HCEC 1CT (cell line): ENCODE data around the gene MARK4.

Experiments used
- DNase-seq: peaks from one replicate; pipeline ENCODE4 v3.0.0-alpha.2; 2017

MARK4 gene

DNA sequence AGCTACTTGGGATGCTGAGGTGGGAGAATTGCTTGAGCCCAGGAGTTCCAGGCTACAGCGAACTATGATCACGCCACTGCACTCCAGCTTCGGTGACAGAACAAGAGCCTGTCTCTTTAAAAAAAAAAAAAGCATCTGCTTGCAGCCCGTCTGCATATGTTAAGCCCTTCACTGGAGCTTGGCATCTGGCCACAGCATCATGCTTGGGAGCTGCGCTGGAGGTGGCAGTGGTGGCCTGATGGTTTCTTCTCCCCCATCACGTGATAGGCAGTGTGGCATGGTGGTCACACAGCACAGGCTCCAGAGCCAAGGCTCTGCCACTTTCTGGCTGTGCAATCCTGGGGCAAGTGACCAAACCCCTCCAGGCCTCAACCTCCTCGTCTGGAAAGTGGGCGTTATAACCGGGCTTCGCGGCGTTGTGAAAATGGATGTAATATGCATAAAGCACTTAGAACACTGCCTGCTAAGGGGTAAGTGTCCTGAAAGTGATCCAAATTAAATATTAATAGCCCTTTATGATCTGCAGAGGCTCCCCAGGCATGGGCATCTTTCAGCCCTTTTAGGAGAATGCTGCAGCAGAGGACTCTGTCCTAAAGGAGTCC, 24.4 kb downstream of the MARK4 start:
- no peak for DNase-seq

DNA sequence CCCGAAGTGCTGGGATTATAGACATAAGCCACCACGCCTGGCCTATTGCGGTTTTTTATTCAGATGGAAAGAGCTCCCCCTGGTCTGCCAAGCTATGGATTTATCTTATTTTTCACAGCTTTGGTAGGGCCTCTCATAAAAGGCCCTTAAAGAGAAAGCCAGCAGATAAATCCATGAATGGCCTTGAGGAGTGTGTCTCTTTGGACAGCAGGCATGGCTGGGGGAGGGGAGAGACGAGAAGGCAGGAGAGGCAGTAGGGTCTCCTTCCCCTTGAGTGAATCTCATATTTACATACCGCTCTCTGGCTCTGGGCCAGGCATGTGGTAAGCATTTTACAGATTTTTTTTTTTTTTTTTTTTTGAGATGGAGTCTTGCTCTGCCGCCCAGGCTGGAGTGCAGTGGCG, 25.2 kb downstream of the MARK4 start:
- DNase-seq: no peak

DNA sequence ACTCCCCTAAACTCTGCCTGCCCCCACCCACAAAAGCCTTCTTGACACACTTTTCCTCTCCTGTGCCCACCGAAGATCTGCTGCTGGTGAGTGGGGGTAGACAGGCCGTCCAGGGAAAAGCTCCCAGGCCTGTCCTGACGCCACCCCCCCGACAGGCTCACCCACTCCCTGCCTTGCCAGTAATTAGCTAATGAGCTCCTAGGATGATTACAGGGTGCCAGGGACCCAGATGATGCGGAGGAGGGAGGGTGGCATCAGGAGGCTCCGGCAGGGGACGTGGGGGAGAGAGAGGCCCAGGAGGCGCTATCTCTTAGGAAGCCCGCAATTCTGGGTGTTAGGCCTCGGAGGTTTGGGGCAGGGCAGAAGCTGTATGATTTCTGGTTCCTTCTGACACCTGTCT, 27.0 kb downstream of the MARK4 start:
- DNase-seq: no peak

GRCh38 chr19:45279587-45280192, 28.6 kb downstream of the MARK4 start:
- no peak for DNase-seq

GRCh38 chr19:45280471-45280961, 29.4 kb downstream of the MARK4 start:
- DNase-seq: no peak

DNA sequence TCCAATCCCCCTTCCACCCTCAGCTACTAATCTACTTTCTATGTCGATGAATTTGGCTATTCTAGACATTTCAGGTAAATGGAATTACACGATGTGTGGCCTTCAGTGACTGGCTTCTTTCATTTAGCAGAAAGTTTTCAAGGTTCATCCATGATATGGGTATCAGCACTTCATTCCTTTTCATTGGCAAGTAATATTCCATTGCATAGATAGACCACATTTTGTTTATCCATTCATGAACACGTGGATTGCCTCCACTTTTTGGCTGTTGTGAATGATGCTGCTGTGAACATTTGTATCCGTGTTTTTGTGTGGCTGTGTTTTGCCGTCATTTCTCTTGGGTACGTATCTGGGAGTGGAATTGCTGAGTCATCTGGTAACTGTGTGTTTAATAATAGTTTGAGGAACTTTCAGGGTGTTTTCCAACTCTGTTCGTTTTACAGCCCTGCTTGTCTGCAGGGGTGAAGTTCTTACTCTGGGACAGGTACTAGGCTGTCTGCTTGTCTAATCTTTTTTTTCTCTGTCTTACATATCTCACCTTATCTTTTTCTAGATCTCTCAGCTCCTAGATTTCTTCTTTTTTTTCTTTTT, 32.5 kb downstream of the MARK4 start:
- no peak for DNase-seq

DNA sequence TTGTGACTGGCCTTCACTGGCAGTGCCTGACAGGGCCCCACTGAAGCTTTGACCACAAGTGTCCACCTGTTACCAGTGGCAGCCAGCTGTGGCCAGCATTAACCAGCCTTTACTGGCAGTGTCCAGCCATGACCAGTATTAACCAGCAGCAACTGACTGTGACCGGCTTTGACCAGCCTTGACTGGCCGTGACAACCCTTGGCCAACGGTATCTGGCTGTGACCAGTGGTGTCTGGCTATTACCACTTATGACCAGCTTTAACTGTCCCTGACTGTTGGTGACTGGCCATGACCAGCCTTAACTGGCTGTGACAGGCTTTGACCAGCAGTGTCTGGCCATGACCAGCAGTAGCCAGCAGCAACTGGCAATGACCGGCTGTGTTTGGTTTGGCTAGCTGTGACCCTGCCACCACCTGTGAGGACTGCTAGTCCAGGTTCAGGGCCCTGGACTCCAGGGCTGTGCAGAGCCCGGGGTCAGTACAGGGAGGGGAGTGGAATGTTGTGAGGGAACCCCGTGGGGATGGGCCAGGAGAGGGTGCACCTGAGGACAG, 39.4 kb downstream of the MARK4 start:
- no peak for DNase-seq

DNA sequence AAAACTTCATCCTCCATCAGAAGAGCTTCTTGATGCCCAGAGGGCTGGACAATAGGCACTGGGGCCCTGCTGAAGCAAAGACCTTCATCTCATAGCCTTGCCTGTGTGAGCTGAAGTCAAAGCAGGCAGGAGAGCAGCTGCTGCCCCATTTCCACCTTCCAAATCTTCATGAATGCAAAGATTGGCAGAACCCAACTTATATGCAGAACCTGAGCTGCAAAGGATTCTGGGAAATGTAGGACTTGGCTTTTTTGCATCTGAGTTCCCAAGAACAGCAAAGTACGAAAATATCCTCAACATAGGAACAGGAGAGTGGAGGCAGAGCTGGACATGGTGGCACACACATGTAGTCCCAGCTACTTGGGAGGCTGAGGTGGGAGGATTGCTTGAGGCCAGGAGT, 40.8 kb downstream of the MARK4 start:
- DNase-seq: no peak

GRCh38 chr19:45293682-45294081, 42.6 kb downstream of the MARK4 start:
- no peak for DNase-seq

DNA sequence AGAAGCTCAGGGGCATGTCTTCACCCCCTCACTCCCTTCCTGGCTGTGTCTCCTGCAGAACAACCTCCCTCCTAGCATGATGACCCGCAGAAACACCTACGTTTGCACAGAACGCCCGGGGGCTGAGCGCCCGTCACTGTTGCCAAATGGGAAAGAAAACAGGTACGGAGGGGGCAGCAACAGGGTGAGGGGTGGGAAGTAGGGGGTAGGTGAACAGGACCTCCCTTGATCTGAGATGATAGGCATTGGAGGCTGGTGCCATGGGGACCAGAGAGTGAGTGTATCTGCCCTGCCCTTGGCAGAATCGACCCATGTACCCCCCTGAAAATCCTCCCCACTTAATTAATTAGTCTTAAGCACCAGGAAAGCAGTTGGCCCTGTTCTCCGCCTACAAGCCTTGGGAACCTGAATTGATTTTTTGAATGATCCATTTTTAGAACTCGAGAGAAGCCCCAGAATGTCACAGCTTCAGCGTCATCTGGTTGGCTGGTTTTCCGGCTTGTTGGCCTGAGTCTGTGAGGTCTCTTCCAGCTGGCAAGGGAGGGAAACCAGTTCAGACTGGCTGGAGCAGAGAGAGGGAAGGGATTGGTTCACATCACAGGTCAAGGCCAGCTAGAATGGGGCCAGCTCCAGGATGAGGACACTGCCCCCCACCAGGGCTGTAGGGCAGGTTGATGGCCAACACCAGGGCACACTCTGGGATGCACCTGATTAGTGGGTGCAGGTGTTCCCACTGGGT, 43.4 kb downstream of the MARK4 start:
- DNase-seq: no peak

- no peak for DNase-seq
These were observed 44.8 kb downstream of the MARK4 start for GRCh38 chr19:45295873-45296272.

DNA sequence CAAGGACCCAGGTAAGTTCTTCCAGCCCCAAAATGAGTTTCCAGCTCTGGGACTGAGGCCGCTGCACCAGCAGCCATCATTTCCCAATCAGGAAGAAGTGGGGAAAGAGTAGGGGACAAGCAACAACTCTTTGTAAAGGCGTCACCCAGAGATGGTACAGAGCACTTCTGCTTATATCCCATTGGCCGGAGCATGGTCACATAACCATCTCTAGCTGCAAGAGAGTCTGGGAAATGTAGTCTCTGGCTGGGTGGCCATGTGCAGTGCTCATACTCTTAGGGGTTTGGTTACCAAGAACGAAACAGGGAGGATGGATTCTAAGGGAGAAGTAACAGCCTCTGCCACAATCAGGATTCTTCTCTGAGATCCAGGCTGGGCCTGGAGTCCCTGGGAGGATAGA, 45.3 kb downstream of the MARK4 start:
- DNase-seq: no peak

- no peak for DNase-seq
These were observed 46.6 kb downstream of the MARK4 start for GRCh38 chr19:45297674-45298073.

DNA sequence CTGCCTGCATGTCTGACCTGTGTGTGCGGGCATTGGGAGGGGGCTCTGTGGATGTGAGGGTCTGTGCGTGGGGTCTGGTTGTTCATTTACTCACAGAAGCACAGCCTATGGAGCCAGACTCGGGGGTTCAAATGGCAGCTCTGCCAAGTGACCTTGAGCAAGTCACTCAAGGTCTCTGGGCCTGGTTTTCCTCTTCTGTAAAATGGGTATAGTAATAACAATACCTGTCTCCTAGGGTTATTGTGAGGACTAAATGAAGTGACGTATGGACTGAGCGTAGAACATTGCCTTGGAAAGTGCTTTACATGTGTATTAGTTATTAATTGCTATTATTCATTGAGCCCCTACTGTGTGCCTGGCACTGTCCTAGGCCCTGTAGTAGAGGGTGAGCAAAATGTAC, 47.2 kb downstream of the MARK4 start:
- no peak for DNase-seq

DNA sequence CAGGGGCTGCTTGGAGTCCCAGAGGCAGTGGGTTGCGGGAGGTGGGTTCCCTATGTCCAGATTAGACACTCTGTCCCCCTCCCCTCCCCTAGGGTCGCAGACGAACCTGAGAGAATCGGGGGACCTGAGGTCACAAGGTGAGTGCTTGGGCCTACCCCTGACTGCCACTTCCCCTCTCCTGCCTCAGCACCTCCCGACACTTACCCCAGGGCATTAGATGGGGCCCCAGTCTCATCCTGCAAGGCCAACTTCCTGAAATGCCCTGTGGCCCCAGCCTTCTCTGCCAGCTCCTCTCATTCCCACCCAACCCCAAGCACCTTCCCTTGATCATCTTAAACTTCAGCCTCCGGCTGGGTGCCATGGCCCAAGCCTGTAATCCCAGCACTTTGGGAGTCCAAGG, 48.6 kb downstream of the MARK4 start:
- no peak for DNase-seq

GRCh38 chr19:45302416-45302815, 51.3 kb downstream of the MARK4 start:
- DNase-seq: no peak

DNA sequence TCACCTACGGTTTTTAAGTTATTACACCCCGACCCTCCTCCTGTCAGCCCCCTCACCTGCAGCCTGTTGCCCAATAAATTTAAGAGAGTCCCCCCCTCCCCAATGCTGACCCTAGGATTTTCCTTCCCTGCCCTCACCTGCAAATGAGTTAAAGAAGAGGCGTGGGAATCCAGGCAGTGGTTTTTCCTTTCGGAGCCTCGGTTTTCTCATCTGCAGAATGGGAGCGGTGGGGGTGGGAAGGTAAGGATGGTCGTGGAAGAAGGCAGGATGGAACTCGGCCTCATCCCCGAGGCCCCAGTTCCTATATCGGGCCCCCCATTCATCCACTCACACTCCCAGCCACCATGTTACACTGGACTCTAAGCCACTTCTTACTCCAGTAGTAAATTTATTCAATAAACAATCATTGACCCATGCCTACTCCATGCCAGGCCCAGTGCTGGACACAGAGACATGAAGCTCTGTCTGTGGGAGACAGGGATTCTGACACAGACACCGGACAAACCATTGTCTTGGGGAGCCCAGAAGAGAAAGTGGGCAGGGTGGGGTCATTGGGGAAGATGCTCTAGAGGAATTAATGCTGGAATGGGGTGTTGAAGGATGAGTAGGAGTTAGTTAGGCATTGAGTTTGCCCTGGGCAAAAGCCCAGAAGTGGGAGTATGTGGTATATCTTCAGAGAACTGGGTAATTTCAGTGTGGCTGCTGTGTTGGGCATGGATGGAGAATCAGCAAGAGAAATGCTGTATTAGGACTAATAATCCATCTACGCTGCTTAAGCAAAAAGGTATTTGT, 52.4 kb downstream of the MARK4 start:
- no peak for DNase-seq

DNA sequence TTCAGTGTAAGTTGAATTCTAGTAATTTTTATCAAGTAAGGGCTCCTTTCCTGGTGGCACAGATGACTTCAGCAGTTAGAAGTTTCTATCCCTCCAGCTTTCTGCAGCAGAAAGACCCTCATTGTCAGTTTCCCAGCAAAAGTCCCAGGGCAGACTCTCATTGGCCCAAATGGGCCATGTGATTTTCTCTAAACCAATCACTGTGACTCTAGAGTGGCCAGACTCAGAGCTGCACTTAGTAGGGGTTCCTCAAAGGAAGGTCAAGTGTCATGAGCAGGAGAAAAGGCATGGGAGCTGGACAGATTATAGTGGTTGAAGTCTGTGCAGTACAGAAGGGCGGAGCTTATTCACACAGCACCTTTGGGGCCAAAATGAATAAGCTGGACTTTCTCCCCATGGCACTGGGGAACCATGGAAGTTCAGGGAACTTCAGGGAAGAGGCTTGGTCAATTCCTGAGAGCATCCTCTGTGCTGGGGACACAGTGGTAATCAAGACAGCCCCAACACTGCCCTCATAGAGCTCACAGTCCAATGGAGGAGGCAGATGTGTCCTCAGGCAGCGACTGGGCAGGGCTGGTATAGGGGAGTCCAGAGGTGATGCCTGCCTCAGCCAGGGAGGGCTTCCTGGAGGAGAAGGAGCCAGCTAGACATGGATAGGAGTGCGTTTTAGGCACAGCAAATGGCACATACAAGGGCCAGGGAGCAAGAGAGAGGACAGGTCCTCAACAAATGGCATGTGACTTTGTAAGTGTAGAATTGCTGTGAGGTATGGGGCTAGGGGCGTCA, 53.3 kb downstream of the MARK4 start:
- DNase-seq: no peak

DNA sequence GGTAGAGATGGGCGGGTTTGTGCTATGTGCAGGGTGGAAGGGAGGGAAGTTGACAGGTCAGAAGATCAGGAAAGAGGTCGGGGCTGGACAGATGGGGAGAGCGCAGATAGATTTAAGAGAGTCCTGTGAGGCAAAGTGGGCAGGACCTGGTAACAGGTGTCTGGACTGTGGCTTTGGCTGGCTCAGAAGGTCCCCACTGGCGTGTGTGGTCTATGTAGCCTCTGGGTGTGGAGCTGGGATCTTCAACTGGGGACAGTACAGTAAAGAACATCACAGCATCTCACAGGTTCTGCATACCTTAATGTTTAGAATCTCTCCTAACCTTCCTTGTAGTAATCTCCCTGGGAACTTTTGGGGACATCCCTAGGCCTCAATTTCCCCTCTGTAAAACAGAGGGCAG, 53.9 kb downstream of the MARK4 start:
- DNase-seq: no peak

DNA sequence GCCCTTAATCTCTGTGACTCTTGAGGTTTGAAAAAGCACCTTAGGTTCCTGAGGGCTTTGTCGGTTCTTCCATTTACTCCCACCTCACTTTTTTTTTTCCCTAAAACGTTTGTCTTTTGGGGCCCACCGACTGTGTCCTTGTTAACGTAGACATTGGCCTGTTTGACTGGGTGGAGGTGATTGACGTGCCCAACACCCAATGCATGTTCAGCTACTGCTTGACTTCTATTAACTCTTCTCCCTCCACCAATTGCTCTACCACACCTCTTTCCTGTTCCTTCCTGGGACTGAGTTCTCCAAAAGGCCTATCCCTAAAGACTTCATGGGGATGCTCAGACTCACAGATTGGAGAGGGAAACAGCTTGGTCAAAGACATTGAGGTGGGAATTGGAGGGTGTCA, 54.4 kb downstream of the MARK4 start:
- DNase-seq: no peak

DNA sequence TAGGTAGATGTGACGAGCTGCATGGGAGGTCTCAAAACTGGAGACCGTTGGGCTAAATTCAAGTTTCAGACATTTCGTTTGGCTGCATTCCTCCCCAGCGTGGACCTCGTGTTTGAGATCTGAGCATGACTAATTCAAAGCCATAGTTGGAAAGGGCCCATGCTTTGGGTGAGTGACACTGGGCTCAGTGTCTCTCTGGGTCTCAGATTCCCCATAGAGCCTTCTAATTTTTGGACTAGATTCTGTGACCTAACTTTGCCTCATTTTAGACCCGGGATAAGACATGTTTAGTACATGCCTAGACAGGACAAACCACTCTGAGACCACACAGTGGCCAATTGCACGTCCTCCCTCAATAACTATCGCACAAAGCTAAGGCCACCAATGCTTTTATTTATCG, 55.0 kb downstream of the MARK4 start:
- no peak for DNase-seq

DNA sequence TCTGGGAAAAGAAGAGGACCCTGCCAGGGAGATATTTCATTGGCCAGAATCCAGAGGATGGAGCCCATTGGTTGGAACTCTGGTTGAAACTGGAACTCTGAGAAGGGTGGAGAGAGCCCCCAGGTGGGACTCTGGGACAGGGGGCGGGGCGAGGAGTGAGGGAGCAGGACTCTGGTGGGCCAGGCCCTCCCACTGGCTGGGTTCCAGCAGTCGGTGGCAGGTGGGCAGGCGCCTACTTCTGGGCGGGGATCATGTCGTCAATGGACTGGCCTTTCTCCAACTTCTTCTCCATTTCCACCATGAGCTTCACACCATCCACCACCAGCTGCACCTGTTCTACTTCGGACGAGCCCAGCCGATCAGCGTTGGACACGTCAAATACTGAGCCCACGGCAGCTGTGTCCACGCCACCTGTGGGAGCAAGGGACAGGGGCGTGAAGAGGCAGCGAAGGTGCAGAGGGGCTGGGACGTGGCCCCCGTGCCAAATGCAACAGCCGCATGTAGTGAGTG, 55.5 kb downstream of the MARK4 start:
- no peak for DNase-seq
